ENCODE results near the gene UTF1. TPM values are rescaled to one million over a fixed set of nuclear protein-coding genes. Genes with fewer than 3 reads are reported as not detected.

Gene UTF1
- total and polyA plus RNA-seq, 9 of the 15 experiments (the other 6 are each of a cell fraction or from before 2014, with no cell fraction given), result 0.35 to 0.46 TPM; not detected in 7

DNA sequence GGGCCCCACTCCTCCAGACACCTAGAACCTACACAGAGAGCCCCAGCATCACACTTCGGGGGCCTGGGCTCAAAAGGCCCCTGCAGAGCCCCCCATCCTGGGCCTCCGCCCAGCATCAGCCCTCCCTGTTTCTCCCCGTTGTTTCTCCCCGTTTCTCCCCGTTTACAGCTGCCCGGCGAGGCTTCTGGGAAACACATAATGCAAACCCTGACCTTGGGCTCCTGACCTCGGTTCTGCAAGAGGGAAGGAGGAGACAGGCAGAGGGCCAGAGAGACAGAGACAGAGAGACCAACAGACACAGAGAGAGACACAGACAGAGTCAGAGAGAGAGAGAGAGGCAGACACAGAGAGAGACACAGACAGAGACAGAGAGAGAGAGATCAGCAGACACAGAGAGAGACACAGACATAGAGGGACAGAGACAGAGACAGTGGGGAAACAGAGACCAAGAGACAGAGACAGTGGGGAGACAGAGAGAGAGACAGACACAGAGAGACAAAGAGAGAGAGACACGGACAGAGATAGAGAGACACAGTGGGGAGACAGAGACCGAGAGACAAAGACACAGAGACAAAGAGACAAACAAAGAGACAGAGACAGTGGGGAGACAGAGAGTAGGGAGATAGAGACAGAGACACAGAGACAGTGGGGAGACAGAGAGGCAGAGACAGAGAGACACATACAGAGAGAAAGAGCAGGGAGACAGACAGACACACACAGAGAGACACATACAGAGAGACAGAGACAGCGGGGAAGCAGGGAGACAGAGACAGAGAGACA, 20.1 kb downstream of the UTF1 start:
- Histone ChIP-seq H3K9ac (ENCODE audit: insufficient read depth in 1 of 2, low read depth in 2 of 2, low read length in 2 of 2) (peak overlapping the region in 1 of 2 experiments; percentile 61; a peak in 1 of 4 replicates), H3K4me1 (replicated peaks in 1 of 2; ENCODE audit: control insufficient read depth in 2 of 2, insufficient read depth in 2 of 2, low read length in 2 of 2) (peaks cover 28 to 78% of the 10 kb centered on the region in 2 experiments), H4K20me1 (replicated peaks; ENCODE audit: control insufficient read depth, insufficient read depth, low read length) (no peaks in the 10 kb centered on the region), H3K9me3 (replicated peaks; ENCODE audit: control insufficient read depth, insufficient read depth, low read depth, low read length) (no peaks in the 10 kb centered on the region), H3K4me2 (ENCODE audit: insufficient read depth, low read length) (no peak overlapping the region), H2AFZ (ENCODE audit: low read depth, low read length) (peak overlapping the region; percentile 81), H3K79me2 (ENCODE audit: control insufficient read depth, insufficient read depth, low read length) (no peaks in the 10 kb centered on the region), H3K36me3 (ENCODE audit: control insufficient read depth, insufficient read depth, low read length) (no peaks in the 10 kb centered on the region), H3K4me3 (no peak overlapping the region), H3K27me3 (ENCODE audit: control insufficient read depth in 2 of 2, insufficient read depth in 2 of 2, low read length in 2 of 2) (no peaks in the 10 kb centered on the region; a peak in 1 of 5 replicates), H3K9me1 (ENCODE audit: control insufficient read depth, insufficient read depth, low read length) (no peaks in the 10 kb centered on the region), H3K27ac (ENCODE audit: extremely low read depth, low read depth, low read length) (no peak overlapping the region)
- ChIA-PET POLR2A (interaction anchor here (0.6 kb wide), 1 partner anchor 22 kb away, joined by 3 read pairs; no protein-coding TSS in a partner anchor), CTCF (ENCODE audit: low intra/inter-chr PET ratio) (no interaction called here)
- intact Hi-C loops (cut with micrococcal nuclease), result loop anchor here (5.0 kb wide), 1 partner anchor 108 kb away; no protein-coding TSS in a partner anchor
- ATAC-seq (no peak), DNase-seq (ENCODE audit: extremely low read depth in 1 of 4, low spot score in 3 of 4) (no peak), FAIRE-seq (peak; percentile 72)
- in situ Hi-C loops (cut with MboI), result loop anchor here (5.0 kb wide), 2 partner anchors 57 to 103 kb away; partner anchors contain the start of genes TUBGCP2 and ZNF511
- WGBS (ENCODE audit: insufficient coverage, low coverage, missing lambda C conversion rate), result 10% methylated on average over 2 of the region's 11 CpGs
- BruUV-seq (replicated peaks), result no TSS peak
- 0 out of 2 replicates have a peak, but pooled peaks have one; percentile 17 for TF ChIP-seq ESRRA (IDR thresholded peaks at IDR 0.05; ENCODE audit: borderline replicate concordance, low read depth)
- TF ChIP-seq, protein P1, sequence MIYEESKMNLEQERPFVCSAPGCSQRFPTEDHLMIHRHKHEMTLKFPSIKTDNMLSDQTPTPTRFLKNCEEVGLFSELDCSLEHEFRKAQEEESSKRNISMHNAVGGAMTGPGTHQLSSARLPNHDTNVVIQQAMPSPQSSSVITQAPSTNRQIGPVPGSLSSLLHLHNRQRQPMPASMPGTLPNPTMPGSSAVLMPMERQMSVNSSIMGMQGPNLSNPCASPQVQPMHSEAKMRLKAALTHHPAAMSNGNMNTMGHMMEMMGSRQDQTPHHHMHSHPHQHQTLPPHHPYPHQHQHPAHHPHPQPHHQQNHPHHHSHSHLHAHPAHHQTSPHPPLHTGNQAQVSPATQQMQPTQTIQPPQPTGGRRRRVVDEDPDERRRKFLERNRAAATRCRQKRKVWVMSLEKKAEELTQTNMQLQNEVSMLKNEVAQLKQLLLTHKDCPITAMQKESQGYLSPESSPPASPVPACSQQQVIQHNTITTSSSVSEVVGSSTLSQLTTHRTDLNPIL (CRISPR knock-in tag; IDR thresholded peaks at IDR 0.05), result no peak
- no peak for TF ChIP-seq ADNP (tag; IDR thresholded peaks at IDR 0.05)
- 0 out of 2 replicates have a peak, but pooled peaks have one; percentile 29 for TF ChIP-seq ARID2 (IDR thresholded peaks at IDR 0.05)
- no peak for TF ChIP-seq MXI1 (IDR thresholded peaks at IDR 0.05; ENCODE audit: low read depth, low read length)
- no peak for TF ChIP-seq PHB (CRISPR knock-in tag; IDR thresholded peaks at IDR 0.05)
- TF ChIP-seq, protein P2, sequence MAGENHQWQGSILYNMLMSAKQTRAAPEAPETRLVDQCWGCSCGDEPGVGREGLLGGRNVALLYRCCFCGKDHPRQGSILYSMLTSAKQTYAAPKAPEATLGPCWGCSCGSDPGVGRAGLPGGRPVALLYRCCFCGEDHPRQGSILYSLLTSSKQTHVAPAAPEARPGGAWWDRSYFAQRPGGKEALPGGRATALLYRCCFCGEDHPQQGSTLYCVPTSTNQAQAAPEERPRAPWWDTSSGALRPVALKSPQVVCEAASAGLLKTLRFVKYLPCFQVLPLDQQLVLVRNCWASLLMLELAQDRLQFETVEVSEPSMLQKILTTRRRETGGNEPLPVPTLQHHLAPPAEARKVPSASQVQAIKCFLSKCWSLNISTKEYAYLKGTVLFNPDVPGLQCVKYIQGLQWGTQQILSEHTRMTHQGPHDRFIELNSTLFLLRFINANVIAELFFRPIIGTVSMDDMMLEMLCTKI (IDR thresholded peaks at IDR 0.05; ENCODE audit: partially characterized antibody), result no peak
- 0 out of 2 replicates have a peak, but pooled peaks have one; percentile 15 for TF ChIP-seq NFIC (IDR thresholded peaks at IDR 0.05)
- 0 out of 2 replicates have a peak, but pooled peaks have one; percentile 33 for TF ChIP-seq LARP7 (IDR thresholded peaks at IDR 0.05)
- no peak for TF ChIP-seq ZNF165 (CRISPR knock-in tag; IDR thresholded peaks at IDR 0.05; ENCODE audit: borderline replicate concordance)
- peak; percentile 10; the same call in 1 of the 2 replicates for TF ChIP-seq MTA2 (IDR thresholded peaks at IDR 0.05; ENCODE audit: low read depth)
- TF ChIP-seq HDAC1 (IDR thresholded peaks at IDR 0.05), result peak in 1 of 2 experiments; percentile 35; a peak in 2 of 4 replicates
- 0 out of 2 replicates have a peak, but pooled peaks have one; percentile 25 for TF ChIP-seq CC2D1A (IDR thresholded peaks at IDR 0.05)
- TF ChIP-seq PHF20 (IDR thresholded peaks at IDR 0.05; ENCODE audit: partially characterized antibody), result peak; percentile 39
- TF ChIP-seq, protein P3, sequence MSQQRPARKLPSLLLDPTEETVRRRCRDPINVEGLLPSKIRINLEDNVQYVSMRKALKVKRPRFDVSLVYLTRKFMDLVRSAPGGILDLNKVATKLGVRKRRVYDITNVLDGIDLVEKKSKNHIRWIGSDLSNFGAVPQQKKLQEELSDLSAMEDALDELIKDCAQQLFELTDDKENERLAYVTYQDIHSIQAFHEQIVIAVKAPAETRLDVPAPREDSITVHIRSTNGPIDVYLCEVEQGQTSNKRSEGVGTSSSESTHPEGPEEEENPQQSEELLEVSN (IDR thresholded peaks at IDR 0.05; ENCODE audit: borderline replicate concordance in 1 of 2, extremely low read depth in 1 of 2, insufficient read depth in 1 of 2, insufficient read length in 1 of 2, low read depth in 1 of 2, low read length in 1 of 2, poor library complexity in 1 of 2, severe bottlenecking in 1 of 2), result no peak
- no peak for TF ChIP-seq RFX5 (IDR thresholded peaks at IDR 0.05; ENCODE audit: low read depth, low read length)

All from K562 (cell line).